GM19328 (cell line): ENCODE results near the gene LSM7.

Experiments used
- ATAC-seq: cut with Tn5 transposase; IDR thresholded peaks from one replicate; pipeline ENCODE4 v1.9.1; 2021; ENCODE audit warnings: mild to moderate bottlenecking, moderate library complexity; ENCODE audit not compliant: unreplicated experiment

Gene LSM7

GRCh38 chr19:2305452-2306280 is 22.7 kb downstream of the LSM7 start:
- ATAC-seq, result no peak

GRCh38 chr19:2303211-2303798 is 25.1 kb downstream of the LSM7 start:
- no peak for ATAC-seq

- no peak for ATAC-seq
These were observed 25.8 kb downstream of the LSM7 start for GRCh38 chr19:2302319-2303210.

GRCh38 chr19:2300533-2300932 is 27.9 kb downstream of the LSM7 start:
- ATAC-seq, result no peak

- ATAC-seq, result no peak
These were observed 32.2 kb downstream of the LSM7 start for GRCh38 chr19:2296141-2296540.

- ATAC-seq, result no peak
These were observed 33.6 kb downstream of the LSM7 start for GRCh38 chr19:2294687-2295335.

- ATAC-seq, result no peak
These were observed 37.1 kb downstream of the LSM7 start for GRCh38 chr19:2291185-2291751.

- ATAC-seq, result no peak
These were observed 37.8 kb downstream of the LSM7 start for GRCh38 chr19:2290441-2291184.

- ATAC-seq, result no peak
These were observed 38.5 kb downstream of the LSM7 start for GRCh38 chr19:2289714-2290435.

- no peak for ATAC-seq
These were observed 39.3 kb downstream of the LSM7 start for GRCh38 chr19:2288818-2289713.

- ATAC-seq, result no peak
These were observed 40.0 kb downstream of the LSM7 start for GRCh38 chr19:2288338-2288817.

- ATAC-seq, result no peak
These were observed 40.6 kb downstream of the LSM7 start for GRCh38 chr19:2287585-2288337.

- no peak for ATAC-seq
These were observed 41.8 kb downstream of the LSM7 start for GRCh38 chr19:2286402-2287140.

- ATAC-seq, result no peak
These were observed 44.4 kb downstream of the LSM7 start for GRCh38 chr19:2283835-2284507.

GRCh38 chr19:2282862-2283237 is 45.5 kb downstream of the LSM7 start:
- ATAC-seq, result no peak
